SKM-1 treated with dmso at 0.1 percent for 144 hours (cell line): ENCODE data around the gene ERMP1.
"Not testable (repeated sequence)": the region's sequence is repeated elsewhere in the genome, so short reads cannot be mapped to it uniquely, and the experiment has no call there.

Experiments used
- DNase-seq: peaks from one replicate; lab custom pipeline; 2025; ENCODE audit not compliant: unreplicated experiment; lab: John Stamatoyannopoulos, UW

ERMP1 gene

DNA sequence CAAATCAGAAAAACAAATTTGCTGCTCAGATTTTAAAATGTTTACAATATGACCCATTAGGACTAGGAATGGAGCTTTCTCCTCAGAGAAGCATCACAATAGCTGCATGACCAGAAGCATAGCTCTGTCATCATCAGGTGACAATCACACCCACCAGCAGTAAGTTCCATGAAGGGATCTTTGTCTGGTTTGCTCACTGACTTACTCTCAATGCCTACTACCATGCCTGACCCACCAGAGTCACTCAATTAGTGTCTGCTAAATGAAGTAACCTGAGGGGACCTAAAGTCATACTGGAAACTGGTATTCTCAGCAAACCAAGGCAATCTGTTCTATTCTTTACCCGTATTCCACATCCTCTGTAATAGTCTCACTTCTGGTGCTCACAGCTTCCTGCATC lies 7.7 kb downstream of the ERMP1 start:
- no peak for DNase-seq

DNA sequence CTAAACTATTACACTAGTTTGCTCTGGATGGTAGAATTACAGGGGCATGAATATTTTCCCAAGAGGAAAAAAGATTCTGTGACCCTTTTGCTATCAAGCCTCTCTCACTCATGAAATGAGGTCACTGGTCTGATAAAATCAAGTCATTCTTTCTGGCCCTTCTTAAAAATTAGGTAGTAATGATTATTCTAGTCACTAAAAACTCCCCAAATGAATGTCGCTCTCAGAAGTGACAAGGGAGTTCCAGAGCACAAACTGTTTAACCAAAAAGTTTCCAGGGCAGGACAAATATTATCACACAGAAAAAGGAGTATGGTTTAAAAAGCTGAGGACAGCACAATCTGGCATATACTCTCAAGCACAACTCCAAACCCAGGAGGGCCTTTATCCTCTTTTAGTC lies 12.5 kb downstream of the ERMP1 start:
- no peak for DNase-seq

DNA sequence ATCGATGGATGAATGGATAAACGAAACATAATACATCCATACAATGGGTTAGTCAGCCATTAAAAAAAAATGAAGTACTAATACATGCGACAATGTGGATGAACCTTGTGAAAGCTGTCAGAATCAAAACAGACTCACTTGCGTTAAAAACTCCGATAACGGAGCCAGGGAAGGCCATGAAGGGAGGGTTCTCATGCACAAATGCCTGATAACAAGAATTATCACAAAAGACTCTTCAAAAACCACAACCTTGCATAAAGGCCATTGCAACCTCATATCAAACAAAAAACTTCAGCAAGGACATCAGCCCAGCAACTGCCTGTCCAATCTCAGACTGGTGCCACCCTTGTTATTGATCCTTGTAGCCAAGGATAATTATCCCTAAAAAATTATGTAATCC lies 13.7 kb downstream of the ERMP1 start:
- no peak for DNase-seq

DNA sequence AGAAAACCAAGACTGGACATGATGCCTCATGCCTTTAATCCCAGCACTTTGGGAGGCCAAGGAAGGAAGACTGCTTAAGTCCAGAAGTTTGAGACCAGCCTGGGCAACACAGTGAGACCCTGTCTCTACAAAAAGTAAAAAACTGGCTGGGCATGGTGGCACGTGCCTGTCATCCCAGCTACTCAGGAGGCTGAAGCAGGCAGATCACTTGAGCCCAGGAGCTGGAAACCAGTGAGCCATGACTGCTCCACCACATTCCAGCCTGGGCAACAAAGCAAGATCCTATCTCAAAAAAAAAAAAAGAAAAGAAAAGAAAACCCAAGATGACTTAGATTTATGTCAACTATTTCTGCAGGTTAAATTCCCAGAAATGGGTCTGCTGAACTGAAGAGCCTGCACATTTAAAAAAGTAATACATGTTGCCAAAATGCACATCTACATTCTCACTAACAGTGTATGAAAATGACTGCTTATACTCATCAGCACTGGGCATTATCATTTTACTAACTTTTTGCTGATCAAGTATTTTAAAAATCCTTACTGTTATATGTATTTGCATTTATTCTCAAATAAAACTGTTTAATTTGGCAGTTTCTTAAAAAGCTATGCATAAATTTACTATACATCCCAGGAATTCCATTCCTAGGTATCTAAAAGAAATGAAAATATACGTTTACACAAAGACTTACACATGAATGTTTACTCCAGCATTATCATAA lies 14.3 kb downstream of the ERMP1 start:
- no peak for DNase-seq

DNA sequence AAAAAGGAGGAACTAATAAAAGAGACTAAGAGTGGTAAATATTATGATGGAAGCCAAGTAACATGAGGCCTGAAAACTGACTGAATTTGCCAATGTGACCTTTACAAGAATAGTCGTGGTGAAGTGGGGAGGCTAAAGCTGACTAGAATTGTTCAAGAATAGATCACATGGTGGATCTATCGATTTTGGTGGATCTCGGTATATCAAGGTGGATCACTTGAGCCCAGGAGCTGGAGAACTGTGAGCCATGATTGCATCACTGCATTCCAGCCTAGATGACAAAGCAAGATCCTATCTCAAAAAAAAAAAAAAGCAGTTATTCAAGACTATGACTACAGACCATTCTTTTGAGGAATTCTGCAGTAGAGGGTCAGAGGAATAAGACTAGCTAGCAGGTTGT lies 15.1 kb downstream of the ERMP1 start:
- no peak for DNase-seq

DNA sequence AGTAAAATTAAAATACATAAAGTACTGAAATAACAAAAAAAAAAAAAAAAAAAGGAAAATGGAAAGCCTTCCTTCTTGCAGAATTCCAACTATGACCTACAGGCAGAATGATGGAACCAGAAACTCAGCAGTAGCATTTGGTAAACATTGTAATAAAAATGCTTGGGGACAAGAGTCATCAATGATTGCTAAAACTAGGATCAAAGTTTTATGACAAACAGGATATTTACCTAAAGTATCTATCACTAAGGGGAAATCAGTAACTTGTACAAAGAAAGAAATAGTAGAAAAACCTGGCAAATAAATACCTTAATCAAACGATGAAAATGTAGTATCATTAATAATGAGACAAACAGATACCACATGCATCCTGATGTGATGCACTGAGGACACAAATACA lies 17.5 kb downstream of the ERMP1 start:
- no peak for DNase-seq

DNA sequence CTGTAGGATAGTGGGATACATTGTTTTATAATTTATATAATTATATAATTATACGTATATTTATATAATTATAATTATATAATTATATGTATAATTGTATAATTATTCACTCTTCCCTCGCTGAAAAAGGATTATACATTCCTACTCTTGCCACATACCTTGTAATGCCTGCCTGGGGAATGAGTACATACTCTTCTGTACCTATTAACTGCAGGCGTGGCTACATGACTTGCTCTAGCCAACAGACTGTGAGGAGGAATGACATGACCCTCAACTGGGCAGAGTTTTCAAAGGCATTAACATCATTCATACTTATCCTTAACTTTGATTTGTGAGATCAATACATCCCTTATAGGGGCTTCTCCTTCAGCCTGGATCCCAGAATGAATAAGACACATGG lies 19.1 kb downstream of the ERMP1 start:
- no peak for DNase-seq

DNA sequence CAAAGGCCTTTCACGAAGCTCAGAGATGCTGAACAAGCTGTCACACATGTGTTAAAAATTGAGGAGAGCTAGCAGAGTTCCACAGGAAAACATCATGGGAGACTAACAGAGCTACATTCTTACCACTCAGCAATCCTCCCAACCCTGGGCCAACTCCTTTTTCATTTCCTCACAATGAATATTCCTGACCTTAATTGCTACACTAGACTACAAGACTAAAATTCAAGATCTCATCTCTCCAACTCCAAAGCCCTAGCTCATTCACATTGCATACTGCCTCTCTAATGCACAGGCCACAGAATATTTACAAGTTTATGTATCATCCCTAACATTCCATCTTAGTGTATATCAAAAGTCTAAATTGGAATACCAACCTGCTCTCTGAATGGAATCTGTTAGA lies 21.2 kb downstream of the ERMP1 start:
- DNase-seq = no peak

DNA sequence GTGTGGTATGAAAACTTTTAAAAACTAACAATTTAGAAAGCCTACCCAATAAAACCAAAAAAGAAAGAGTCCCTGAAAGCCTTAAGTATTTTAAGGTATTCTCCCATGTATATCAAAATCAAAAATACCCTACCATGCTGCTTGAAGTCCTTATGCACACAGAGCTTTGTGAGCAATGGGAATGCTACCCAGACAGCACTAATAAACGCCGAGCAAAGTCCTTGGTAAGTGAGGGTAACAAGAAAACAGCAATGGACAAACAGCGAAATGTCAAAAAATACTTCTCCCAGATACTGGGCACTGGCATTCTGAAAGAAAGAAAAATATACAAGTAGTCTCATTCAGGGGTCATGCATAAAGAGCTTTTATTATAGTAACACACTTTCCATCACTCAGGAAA lies 27.4 kb downstream of the ERMP1 start:
- no peak for DNase-seq

DNA sequence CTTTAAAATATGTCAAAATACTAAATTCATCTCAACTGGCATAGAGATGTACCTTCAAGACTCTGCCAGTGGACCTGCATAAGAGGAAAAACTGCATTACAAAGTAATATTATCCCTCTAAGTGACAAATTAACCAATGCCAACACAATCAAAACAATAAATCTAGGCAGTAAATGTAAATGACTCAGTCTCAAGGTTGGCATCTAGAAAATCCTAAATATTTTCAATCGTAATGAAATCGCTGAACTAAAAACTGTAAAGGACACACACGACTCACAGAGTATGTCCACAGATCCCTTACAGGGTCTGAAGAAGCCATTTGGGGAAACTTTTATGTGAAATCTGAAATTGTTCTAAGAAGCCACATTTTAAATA lies 31.2 kb downstream of the ERMP1 start:
- no peak for DNase-seq

DNA sequence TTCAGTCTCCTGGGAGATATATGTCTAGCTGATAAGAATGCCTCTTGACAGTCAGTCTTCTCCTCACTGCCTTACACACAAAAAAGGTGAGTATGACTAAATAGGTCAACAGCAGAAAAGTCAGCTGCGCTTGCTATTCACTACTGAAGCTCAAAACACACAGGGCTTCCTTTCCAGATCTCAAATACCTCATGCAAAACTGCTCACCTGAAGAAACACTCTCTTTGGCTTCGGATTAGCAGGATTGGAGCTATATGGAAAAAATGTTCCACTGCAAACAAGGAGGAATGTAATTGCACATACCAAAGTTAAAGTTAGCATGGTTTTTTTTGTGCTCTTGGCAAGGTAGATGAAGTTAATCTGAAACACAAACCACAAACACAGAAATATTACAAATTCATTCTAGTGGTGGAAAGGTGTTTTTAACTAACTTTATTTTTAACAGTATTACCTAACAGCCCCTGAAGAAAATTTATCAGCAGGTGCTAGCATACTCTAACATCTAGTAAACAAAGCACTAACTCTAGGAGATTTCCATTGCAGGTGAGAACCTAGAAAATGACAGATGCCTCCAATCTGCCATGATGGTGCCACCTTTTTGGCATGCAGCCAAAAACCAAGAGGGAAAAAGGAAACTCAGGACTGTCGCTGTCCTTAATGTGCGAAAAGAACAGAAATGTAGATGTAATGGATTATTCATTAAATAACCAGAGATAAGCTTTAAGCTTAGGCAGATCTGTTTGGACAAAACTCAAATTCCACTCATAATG lies 31.8 kb downstream of the ERMP1 start:
- DNase-seq = no peak

DNA sequence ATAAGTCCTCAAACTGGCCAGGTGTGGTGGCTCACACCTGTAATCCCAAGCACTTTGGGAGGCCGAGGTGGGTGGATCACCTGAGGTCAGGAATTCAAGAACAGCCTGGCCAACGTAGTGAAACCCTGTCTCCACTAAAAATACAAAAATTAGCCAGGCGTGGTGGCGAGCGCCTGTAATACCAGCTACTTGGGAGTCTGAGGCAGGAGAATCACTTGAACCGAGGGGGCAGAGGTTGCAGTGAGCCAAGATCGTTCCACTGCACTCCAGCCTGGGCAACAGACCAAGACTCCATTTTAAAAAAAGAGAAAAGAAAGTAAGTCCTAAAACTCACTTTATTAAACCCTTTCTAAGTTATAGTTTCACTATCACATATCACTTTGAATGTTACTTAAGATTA lies 32.5 kb downstream of the ERMP1 start:
- DNase-seq = not testable (repeated sequence)

DNA sequence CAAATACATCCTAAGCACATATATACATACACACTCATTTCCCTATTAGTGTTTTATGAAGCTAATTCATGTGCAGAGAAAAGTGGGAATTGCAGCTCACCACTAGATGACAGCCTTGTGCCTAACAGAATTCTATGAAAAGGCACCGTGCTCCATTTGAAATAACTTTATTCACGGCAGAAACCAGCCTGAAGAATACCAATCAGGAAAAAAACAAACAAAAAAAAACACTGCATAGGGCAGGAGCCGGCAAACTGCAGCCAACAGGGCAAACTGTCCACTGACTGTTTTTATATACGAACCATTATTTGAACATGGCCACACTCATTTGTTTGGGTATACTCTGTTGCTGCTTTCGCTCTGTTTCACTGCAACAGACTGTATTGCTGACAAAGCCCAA lies 33.6 kb downstream of the ERMP1 start:
- no peak for DNase-seq

DNA sequence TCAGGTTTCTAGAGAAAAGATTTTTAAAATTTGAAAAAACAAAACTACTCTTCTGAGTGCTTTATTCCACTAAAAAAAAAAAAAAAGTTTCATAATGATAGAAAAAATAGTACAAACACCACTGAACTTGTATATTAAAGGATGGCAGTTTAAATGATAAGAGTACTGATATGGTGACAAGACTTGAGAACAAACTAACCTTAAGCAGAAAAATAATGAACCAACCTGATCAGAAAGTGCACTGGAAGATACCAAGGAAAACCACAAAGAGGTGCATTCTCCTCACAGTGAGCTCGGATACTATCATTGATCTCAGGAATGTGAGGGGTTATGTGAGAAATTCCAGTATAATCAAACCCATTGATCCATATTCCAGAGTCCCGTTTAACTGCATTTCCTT lies 34.3 kb downstream of the ERMP1 start:
- no peak for DNase-seq

DNA sequence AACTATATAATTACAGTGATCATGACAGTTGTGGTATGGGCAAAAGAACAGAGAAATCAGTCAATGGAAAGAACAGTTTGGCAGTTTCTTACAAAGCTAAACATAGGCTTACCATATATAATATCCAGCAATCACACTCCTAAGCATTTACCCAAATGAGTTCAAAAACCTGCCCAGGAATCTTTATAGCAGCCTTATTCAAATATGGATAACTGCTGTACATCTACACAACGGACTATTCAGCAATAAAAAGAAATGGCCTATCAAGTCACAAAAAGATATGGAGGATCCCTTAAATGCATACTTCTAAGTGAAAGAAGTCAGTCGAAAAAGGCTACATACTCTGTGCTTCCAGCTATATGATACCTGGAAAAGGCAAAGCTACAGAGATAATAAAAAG lies 36.6 kb downstream of the ERMP1 start:
- no peak for DNase-seq

DNA sequence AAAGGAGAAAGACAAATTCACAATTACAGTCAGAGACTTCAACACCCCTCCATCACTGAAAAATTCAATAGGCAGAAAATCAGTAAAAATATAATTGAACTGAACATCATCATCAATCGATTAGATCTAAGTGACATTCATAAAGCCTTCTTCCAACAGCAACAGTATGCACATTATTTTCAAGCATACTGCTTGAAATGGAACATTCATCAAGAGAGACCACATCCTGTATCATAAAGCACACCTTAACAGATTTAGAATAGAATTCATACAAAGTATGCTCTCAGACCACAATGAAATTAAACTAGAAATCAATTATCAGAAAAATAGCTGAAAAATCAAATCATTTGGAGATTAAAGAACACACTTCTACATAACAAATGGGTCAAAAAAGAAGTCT lies 39.1 kb downstream of the ERMP1 start:
- no peak for DNase-seq

DNA sequence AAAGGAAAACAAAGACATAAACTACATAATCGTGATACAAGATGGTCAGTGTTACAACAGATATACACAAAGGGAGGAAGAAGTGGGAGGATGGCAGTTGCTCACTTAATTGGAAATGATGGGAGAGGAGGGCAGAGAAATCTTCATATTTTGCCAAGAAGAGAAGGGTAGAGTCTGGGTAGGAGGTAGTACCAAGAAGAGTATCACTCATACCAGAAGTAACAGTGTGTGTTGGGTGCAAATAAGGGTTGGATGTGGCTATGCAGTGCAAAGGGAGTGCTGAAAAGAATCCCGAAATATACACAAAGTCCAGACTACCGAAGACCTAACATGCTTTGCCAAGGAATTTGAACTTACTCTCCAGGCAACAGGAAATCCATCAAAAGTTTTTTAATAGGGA lies 41.0 kb downstream of the ERMP1 start:
- no peak for DNase-seq

DNA sequence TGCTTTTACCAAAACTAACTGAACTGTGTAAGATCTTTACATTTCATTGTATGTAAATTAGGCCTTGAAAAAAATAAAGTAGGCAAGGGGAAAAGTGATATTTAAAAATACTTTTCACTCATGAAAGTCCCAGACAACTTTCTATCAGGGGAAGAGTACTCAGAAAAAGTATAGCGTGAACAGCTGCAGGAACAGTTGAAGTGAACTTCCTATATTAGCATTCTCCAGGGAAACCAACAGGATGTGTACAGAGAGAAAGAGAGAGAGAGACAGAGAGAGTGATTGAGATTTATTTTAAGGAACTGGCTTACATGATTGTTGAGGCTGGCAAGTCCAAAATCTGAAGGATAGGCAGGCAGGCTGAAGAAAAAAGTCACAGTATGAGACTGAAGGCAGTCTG lies 42.0 kb downstream of the ERMP1 start:
- DNase-seq = no peak

DNA sequence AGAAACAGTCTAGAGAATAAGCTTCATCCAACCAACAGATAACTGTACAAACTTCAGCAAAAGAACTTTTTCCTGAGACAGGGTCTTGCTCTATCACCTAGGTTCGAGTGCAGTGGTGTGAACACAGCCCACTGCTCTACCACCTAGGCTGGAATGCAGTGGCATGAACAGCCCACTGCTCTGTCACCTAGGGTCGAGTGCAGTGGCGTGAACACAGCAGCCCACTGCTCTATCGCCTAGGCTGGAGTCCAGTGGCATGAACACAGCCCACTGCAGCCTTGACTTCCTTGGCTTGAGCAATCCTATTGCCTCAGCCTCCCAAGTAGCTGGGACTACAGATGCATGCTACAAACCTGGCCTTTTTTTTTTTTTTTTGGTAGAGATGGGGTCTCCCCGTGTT lies 43.4 kb downstream of the ERMP1 start:
- no peak for DNase-seq

DNA sequence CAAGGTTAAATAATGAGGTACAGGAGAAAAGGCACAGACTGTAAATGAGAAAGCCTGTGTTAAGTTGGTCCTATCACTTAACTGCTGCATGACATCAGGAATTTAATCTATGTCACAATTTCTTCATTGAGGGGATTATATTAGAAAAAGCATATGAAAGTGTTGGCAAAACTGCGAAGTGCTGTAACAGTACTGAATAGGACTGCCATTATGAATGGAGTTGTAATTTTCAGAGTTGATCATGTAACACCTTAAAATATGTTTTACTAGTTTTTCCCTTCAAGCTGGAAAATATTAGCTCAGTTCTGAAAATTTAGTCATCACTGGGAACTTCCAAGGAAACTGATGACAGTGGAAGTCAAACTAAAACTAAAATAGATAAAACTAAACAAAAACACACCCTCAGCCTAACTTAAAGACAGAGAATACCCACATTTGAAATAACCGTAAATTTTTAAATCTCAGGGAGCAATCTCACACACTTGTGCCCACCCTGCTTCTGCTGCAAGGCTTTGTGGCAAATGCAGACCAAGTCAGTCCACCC lies 45.1 kb downstream of the ERMP1 start:
- DNase-seq = no peak

DNA sequence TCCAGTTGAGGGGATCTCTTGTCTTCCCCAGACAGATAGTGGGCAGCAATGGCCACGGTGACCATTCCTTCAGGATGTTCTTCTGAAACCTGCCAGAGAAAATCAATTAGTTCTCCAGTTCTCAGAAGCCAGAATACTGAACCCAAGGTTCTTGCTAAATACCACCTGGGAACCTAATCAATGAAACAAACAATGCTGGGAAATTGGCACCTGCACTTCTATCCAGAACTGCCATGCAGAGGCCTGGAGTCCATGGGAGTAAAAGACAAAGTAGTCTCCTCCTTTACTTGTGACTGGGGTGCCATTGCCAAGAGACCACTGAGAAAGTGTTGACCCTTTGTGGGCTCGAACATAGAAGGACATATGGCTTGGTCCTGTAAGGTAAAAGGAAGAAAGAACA lies 45.7 kb downstream of the ERMP1 start:
- DNase-seq = no peak

DNA sequence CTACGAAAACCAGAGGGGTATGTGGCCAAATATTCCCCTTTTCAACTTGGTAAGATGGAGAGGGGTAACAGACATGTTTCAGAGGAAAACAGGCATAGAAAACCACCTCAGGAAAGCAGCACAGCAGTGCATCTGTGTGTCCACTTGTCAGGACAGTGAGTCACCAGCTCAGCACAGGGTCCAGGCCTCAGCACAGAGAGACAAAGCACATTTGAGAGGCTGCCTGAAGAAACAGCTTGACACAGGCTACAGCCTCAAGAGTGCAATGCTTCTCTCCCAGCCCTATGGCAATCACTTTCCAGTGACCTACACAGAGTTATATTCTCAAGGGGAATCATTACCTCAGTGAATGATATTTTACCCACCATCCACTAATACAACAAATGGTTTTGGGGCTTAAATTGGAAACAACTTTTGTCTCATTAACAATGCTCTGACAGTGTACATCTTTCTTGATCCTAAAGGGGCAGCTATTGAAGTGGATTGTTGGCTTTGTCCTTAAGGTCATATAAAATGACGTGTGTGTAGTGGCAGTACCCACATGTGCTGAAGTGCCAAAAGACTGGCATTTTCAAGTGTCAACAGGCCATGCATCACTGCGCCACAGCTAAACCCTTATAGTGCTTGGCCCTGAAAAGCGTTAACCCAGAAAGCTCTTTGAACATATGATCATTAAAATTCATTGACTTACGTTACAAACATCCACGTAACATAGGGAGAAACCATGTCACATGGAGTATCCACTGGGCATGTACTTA lies 46.4 kb downstream of the ERMP1 start:
- no peak for DNase-seq
